HEK293 (cell line): ENCODE data around the gene POLD2.

Source experiments
- MYNN ChIP-seq: fragments of 450-650 bp; formaldehyde crosslinking; IDR thresholded peaks from 2 replicates; pipeline ENCODE4 v1.5.1; 2016; ENCODE audit warnings: missing biosample characterization, missing genetic modification characterization, borderline replicate concordance
- ZBTB21 ChIP-seq: fragments of 450-650 bp; formaldehyde crosslinking; IDR thresholded peaks from 2 replicates; pipeline ENCODE4 v1.5.1; 2017; ENCODE audit warnings: missing biosample characterization, missing genetic modification characterization
- ZNF274 ChIP-seq, 2 experiments: fragments of 200-500 bp in 1 of 2; fragments of 450-650 bp in 1 of 2; sonication (Bioruptor generic) in 1 of 2; formaldehyde crosslinking in 1 of 2; IDR thresholded peaks; 2 replicates each; pipeline versions ENCODE4 v1.5.1 to v1.6.1; 2014 to 2016; ENCODE audit warnings: borderline replicate concordance in 1 of 2, inconsistent platforms in 1 of 2, low read length in 1 of 2, missing biosample characterization in 1 of 2, missing genetic modification characterization in 1 of 2
- ZNF324 ChIP-seq: fragments of 450-650 bp; formaldehyde crosslinking; IDR thresholded peaks from 2 replicates; pipeline ENCODE4 v1.5.1; 2016; ENCODE audit warnings: missing biosample characterization, missing genetic modification characterization
- TF ChIP-seq, protein P1 (sequence below): fragments of 450-650 bp; formaldehyde crosslinking; IDR thresholded peaks from 2 replicates; pipeline ENCODE4 v1.5.1; 2016; ENCODE audit warnings: missing biosample characterization, missing genetic modification characterization
- TF ChIP-seq, protein P2 (sequence below): fragments of 450-650 bp; formaldehyde crosslinking; IDR thresholded peaks from 2 replicates; pipeline ENCODE4 v1.5.1; 2016; ENCODE audit warnings: missing biosample characterization, missing genetic modification characterization

DNA sequence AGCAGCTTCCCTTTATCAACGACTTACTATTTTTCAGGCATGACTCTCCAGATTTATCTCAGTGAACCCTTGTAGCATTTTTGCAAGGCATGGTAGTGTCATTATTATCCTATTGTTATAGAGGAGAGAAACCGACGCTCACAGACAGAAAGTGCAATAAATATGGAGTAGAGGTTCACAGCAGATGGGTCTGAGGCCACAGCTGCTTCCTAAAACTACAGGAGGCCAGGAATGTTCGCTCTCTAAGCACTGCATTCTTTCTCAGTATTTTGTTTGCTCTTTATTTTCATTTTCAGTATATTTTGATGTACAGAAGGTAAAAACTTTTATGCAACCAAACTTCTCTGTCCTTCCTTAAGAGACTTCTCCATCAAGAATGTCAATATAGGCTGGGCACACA is 23.7 kb downstream of the POLD2 start:
- TF ChIP-seq, protein P1, sequence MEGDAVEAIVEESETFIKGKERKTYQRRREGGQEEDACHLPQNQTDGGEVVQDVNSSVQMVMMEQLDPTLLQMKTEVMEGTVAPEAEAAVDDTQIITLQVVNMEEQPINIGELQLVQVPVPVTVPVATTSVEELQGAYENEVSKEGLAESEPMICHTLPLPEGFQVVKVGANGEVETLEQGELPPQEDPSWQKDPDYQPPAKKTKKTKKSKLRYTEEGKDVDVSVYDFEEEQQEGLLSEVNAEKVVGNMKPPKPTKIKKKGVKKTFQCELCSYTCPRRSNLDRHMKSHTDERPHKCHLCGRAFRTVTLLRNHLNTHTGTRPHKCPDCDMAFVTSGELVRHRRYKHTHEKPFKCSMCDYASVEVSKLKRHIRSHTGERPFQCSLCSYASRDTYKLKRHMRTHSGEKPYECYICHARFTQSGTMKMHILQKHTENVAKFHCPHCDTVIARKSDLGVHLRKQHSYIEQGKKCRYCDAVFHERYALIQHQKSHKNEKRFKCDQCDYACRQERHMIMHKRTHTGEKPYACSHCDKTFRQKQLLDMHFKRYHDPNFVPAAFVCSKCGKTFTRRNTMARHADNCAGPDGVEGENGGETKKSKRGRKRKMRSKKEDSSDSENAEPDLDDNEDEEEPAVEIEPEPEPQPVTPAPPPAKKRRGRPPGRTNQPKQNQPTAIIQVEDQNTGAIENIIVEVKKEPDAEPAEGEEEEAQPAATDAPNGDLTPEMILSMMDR (tag by site-specific recombination) = no peak
- no peak for TF ChIP-seq ZNF274 (IDR thresholded peaks at IDR 0.05; ENCODE audit: low read length)
- no peak for TF ChIP-seq ZNF274 (tag by site-specific recombination; IDR thresholded peaks at IDR 0.05; ENCODE audit: borderline replicate concordance)
- no peak for TF ChIP-seq ZBTB21
- TF ChIP-seq MYNN (tag by site-specific recombination) = no peak
- no peak for TF ChIP-seq ZNF324 (tag by site-specific recombination)
- TF ChIP-seq, protein P2, sequence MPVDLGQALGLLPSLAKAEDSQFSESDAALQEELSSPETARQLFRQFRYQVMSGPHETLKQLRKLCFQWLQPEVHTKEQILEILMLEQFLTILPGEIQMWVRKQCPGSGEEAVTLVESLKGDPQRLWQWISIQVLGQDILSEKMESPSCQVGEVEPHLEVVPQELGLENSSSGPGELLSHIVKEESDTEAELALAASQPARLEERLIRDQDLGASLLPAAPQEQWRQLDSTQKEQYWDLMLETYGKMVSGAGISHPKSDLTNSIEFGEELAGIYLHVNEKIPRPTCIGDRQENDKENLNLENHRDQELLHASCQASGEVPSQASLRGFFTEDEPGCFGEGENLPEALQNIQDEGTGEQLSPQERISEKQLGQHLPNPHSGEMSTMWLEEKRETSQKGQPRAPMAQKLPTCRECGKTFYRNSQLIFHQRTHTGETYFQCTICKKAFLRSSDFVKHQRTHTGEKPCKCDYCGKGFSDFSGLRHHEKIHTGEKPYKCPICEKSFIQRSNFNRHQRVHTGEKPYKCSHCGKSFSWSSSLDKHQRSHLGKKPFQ (tag by site-specific recombination) = no peak
